ENCODE measurements around the gene NUP37.

NUP37 gene

GRCh38 chr12:102043928-102044327, 76.0 kb downstream of the NUP37 start:
- TF ChIP-seq CTCF (IDR thresholded peaks at IDR 0.05; ENCODE audit: control insufficient read depth, insufficient read depth, low read depth, low read length, missing control alignments): no peak
- no peak for DNase-seq (ENCODE audit: low read depth)

GRCh38 chr12:102033991-102034745, 85.7 kb downstream of the NUP37 start:
- no peak overlapping the region for H3K4me3 ChIP-seq (ENCODE audit: control insufficient read depth, low read depth, low read length)
- peak; percentile 7 for DNase-seq (ENCODE audit: low read depth)
- TF ChIP-seq CTCF (IDR thresholded peaks at IDR 0.05; ENCODE audit: control insufficient read depth, insufficient read depth, low read depth, low read length, missing control alignments): no peak

More at GRCh38 chr12:102043928-102044327, 76.0 kb downstream of the NUP37 start:
- no peak overlapping the region for H3K4me3 ChIP-seq (ENCODE audit: control insufficient read depth, low read depth, low read length)

GRCh38 chr12:102031852-102032251, 88.1 kb downstream of the NUP37 start:
- no peak overlapping the region for H3K4me3 ChIP-seq (ENCODE audit: control insufficient read depth, low read depth, low read length)
- no peak for DNase-seq (ENCODE audit: low read depth)
- no peak for TF ChIP-seq CTCF (IDR thresholded peaks at IDR 0.05; ENCODE audit: control insufficient read depth, insufficient read depth, low read depth, low read length, missing control alignments)

- H3K4me3 ChIP-seq (ENCODE audit: control insufficient read depth, low read depth, low read length): no peak overlapping the region
- TF ChIP-seq CTCF (IDR thresholded peaks at IDR 0.05; ENCODE audit: control insufficient read depth, insufficient read depth, low read depth, low read length, missing control alignments): no peak
- DNase-seq (ENCODE audit: low read depth): no peak
These were observed 90.8 kb downstream of the NUP37 start for GRCh38 chr12:102029141-102029540.

GRCh38 chr12:102026728-102027127, 93.2 kb downstream of the NUP37 start:
- no peak for TF ChIP-seq CTCF (IDR thresholded peaks at IDR 0.05; ENCODE audit: control insufficient read depth, insufficient read depth, low read depth, low read length, missing control alignments)
- no peak overlapping the region for H3K4me3 ChIP-seq (ENCODE audit: control insufficient read depth, low read depth, low read length)
- no peak for DNase-seq (ENCODE audit: low read depth)

GRCh38 chr12:102024765-102025164, 95.1 kb downstream of the NUP37 start:
- no peak for DNase-seq (ENCODE audit: low read depth)
- TF ChIP-seq CTCF (IDR thresholded peaks at IDR 0.05; ENCODE audit: control insufficient read depth, insufficient read depth, low read depth, low read length, missing control alignments): no peak
- H3K4me3 ChIP-seq (ENCODE audit: control insufficient read depth, low read depth, low read length): no peak overlapping the region

Measured in AG09309 (cell line).